ENCODE results near the gene CCDC57. TPM values are rescaled to one million over a fixed set of nuclear protein-coding genes. Genes with fewer than 3 reads are reported as not detected.

Gene CCDC57
- total RNA-seq, 2 experiments from 2014 or later: 129 to 135 TPM

GRCh38 chr17:82216301-82217119, 3.9 kb upstream of the CCDC57 start:
- peak overlapping the region; percentile 69 for H3K4me3 Mint-ChIP-seq
- intact Hi-C loops (cut with DNase I, micrococcal nuclease): loop anchor here in 1 of 2 experiments (2.0 kb wide), 1 partner anchor 16 kb away; no protein-coding TSS in a partner anchor

GRCh38 chr17:82215972-82216300, 3.3 kb upstream of the CCDC57 start:
- intact Hi-C loops (cut with DNase I, micrococcal nuclease): loop anchor here in 1 of 2 experiments (2.0 kb wide), 1 partner anchor 15 kb away; no protein-coding TSS in a partner anchor
- Histone ChIP-seq H3K9me3 (ENCODE audit: control insufficient read depth in 1 of 2, insufficient read depth in 1 of 2, low read length in 2 of 2) (peaks cover 0 to 4% of the 10 kb centered on the region in 2 experiments), H3K27ac (ENCODE audit: low read depth in 1 of 2, low read length in 2 of 2) (peak overlapping the region in 1 of 2 donors; percentile 21), H3K27me3 (ENCODE audit: control insufficient read depth in 1 of 2, insufficient read depth in 2 of 2, low read length in 2 of 2) (no peaks in the 10 kb centered on the region), H3K36me3 (ENCODE audit: insufficient read depth, low read length) (no peaks in the 10 kb centered on the region), H3K4me3 (ENCODE audit: low read length) (no peak overlapping the region), H3K4me1 (ENCODE audit: insufficient read depth, low read length) (peaks cover 53% of the 10 kb centered on the region)
- CTCF ChIA-PET: interaction anchor here (1.1 to 1.2 kb wide), 3 partner anchors 10 to 105 kb away, joined by 3 to 6 read pairs (median 6); no protein-coding TSS in a partner anchor
- DNase-seq (peak in 1 of 14 experiments; percentile 5), ATAC-seq (ENCODE audit: poor library complexity) (no peak)
- POLR2A ChIA-PET: interaction anchor here (1.0 to 2.2 kb wide), 2 partner anchors 10 to 13 kb away, joined by 3 to 5 read pairs; partner anchors contain the start of gene SLC16A3
- peak overlapping the region; percentile 88 for H3K27ac Mint-ChIP-seq
- H3K4me1 Mint-ChIP-seq (ENCODE audit: low read depth): peaks cover 37% of the 10 kb centered on the region
- no peaks in the 10 kb centered on the region for H3K9me3 Mint-ChIP-seq
- H3K27me3 Mint-ChIP-seq: no peaks in the 10 kb centered on the region
- peak overlapping the region; percentile 69 for H3K4me3 Mint-ChIP-seq
- TF ChIP-seq CTCF (IDR thresholded peaks at IDR 0.05): no peak
- H3K36me3 Mint-ChIP-seq (ENCODE audit: low read depth): no peaks in the 10 kb centered on the region

More at GRCh38 chr17:82216301-82217119, 3.9 kb upstream of the CCDC57 start:
- no peak for TF ChIP-seq CTCF (IDR thresholded peaks at IDR 0.05)
- DNase-seq (peak in 6 of 14 experiments; percentile 33 to 87 (median 66)), ATAC-seq (ENCODE audit: poor library complexity) (peak; percentile 68)
- CTCF ChIA-PET: interaction anchor here (1.2 kb wide), 1 partner anchor 10 kb away, joined by 6 read pairs; no protein-coding TSS in a partner anchor
- Histone ChIP-seq H3K27me3 (ENCODE audit: control insufficient read depth in 1 of 2, insufficient read depth in 2 of 2, low read length in 2 of 2) (no peaks in the 10 kb centered on the region), H3K9me3 (ENCODE audit: control insufficient read depth in 1 of 2, insufficient read depth in 1 of 2, low read length in 2 of 2) (peaks cover 0 to 4% of the 10 kb centered on the region in 2 experiments), H3K4me1 (ENCODE audit: insufficient read depth, low read length) (peaks cover 47% of the 10 kb centered on the region), H3K36me3 (ENCODE audit: insufficient read depth, low read length) (no peaks in the 10 kb centered on the region), H3K27ac (ENCODE audit: low read depth in 1 of 2, low read length in 2 of 2) (peak overlapping the region; percentile 21 to 22), H3K4me3 (ENCODE audit: low read length) (no peak overlapping the region)
- Mint-ChIP-seq H3K9me3 (no peaks in the 10 kb centered on the region), H3K4me1 (ENCODE audit: low read depth) (peaks cover 33% of the 10 kb centered on the region), H3K27ac (peak overlapping the region; percentile 88), H3K36me3 (ENCODE audit: low read depth) (no peaks in the 10 kb centered on the region), H3K27me3 (no peaks in the 10 kb centered on the region)
- POLR2A ChIA-PET: interaction anchor here (1.0 kb wide), 1 partner anchor 12 kb away, joined by 3 read pairs; the partner anchor contains the start of gene SLC16A3

- Histone ChIP-seq H3K4me1 (ENCODE audit: insufficient read depth, low read length) (peaks cover 54% of the 10 kb centered on the region), H3K27me3 (ENCODE audit: control insufficient read depth in 1 of 2, insufficient read depth in 2 of 2, low read length in 2 of 2) (no peaks in the 10 kb centered on the region), H3K36me3 (ENCODE audit: insufficient read depth, low read length) (no peaks in the 10 kb centered on the region), H3K27ac (ENCODE audit: low read depth in 1 of 2, low read length in 2 of 2) (no peak overlapping the region), H3K9me3 (ENCODE audit: control insufficient read depth in 1 of 2, insufficient read depth in 1 of 2, low read length in 2 of 2) (peaks cover 0 to 4% of the 10 kb centered on the region in 2 experiments), H3K4me3 (ENCODE audit: low read length) (no peak overlapping the region)
- no peaks in the 10 kb centered on the region for H3K36me3 Mint-ChIP-seq (ENCODE audit: low read depth)
- H3K9me3 Mint-ChIP-seq: no peaks in the 10 kb centered on the region
- intact Hi-C loops (cut with DNase I, micrococcal nuclease): no loop called here
- peak overlapping the region; percentile 88 for H3K27ac Mint-ChIP-seq
- CTCF ChIA-PET: interaction anchor here (1.1 to 1.2 kb wide), 3 partner anchors 9 to 106 kb away, joined by 3 to 6 read pairs (median 6); no protein-coding TSS in a partner anchor
- no peaks in the 10 kb centered on the region for H3K27me3 Mint-ChIP-seq
- peak overlapping the region; percentile 84 for H3K4me3 Mint-ChIP-seq
- DNase-seq (peak in 2 of 14 experiments; percentile 36 to 68), ATAC-seq (ENCODE audit: poor library complexity) (no peak)
- TF ChIP-seq CTCF (IDR thresholded peaks at IDR 0.05): no peak
- POLR2A ChIA-PET: interaction anchor here (1.0 to 2.2 kb wide), 2 partner anchors 9 to 13 kb away, joined by 3 to 5 read pairs; partner anchors contain the start of gene SLC16A3
- peaks cover 37% of the 10 kb centered on the region for H3K4me1 Mint-ChIP-seq (ENCODE audit: low read depth)
These were observed 2.7 kb upstream of the CCDC57 start for GRCh38 chr17:82215095-82215971.

Measured in CD4-positive, alpha-beta T cell (primary cell).